SK-N-SH treated with all-trans-retinoic acid at 6 μM for 48 hours (cell line): Measurements from ENCODE around the gene CCDC167.

Experiments
- ATAC-seq: fragments of 200-7000 bp; cut with Tn5 transposase; 3 replicates; pipeline ENCODE4 v1.9.1; 2020; ENCODE audit warnings: mild to moderate bottlenecking, moderate library complexity
- ARNTL ChIP-seq: fragments of 450-650 bp; formaldehyde crosslinking; IDR thresholded peaks from 2 replicates; pipeline ENCODE4 v1.5.0; 2020; ENCODE audit warnings: low read depth, mild to moderate bottlenecking, moderate library complexity, borderline replicate concordance
- BACH2 ChIP-seq: fragments of 250-450 bp; sonication (Bioruptor Pico); IDR thresholded peaks from 2 replicates; pipeline ENCODE4 v1.9.0; 2021; ENCODE audit warnings: mild to moderate bottlenecking, borderline replicate concordance
- CSDC2 ChIP-seq: fragments of 250-450 bp; sonication (Bioruptor Pico); IDR thresholded peaks from 2 replicates; pipeline ENCODE4 v1.5.0; 2020; ENCODE audit warnings: mild to moderate bottlenecking, moderate library complexity
- ESRRG ChIP-seq: fragments of 250-450 bp; sonication (Bioruptor Pico); IDR thresholded peaks from 2 replicates; pipeline ENCODE4 v1.6.1; 2021; ENCODE audit warnings: mild to moderate bottlenecking
- GLIS3 ChIP-seq: fragments of 250-450 bp; sonication (Bioruptor Pico); IDR thresholded peaks from 2 replicates; pipeline ENCODE4 v1.5.0; 2020; ENCODE audit warnings: mild to moderate bottlenecking, moderate library complexity
- ISL1 ChIP-seq: fragments of 250-450 bp; sonication (Bioruptor Pico); IDR thresholded peaks from 2 replicates; pipeline ENCODE4 v2.1.2; 2022; ENCODE audit warnings: mild to moderate bottlenecking, moderate library complexity
- OSR1 ChIP-seq: fragments of 250-450 bp; sonication (Bioruptor Pico); IDR thresholded peaks from 2 replicates; pipeline ENCODE4 v1.8.0; 2022; ENCODE audit warnings: moderate library complexity, mild to moderate bottlenecking, inconsistent platforms
- RARB ChIP-seq: fragments of 250-450 bp; sonication (Bioruptor Pico); IDR thresholded peaks from 2 replicates; pipeline ENCODE4 v1.8.0; 2021; ENCODE audit warnings: mild to moderate bottlenecking, moderate library complexity
- SNAI2 ChIP-seq: fragments of 250-450 bp; sonication (Bioruptor Pico); IDR thresholded peaks from 2 replicates; pipeline ENCODE4 v1.5.0; 2020; ENCODE audit warnings: mild to moderate bottlenecking, moderate library complexity
- TCF4 ChIP-seq: fragments of 250-450 bp; sonication (Bioruptor Pico); IDR thresholded peaks from 2 replicates; pipeline ENCODE4 v1.8.0; 2021; ENCODE audit warnings: mild to moderate bottlenecking, moderate library complexity, borderline replicate concordance
- TOX ChIP-seq: fragments of 250-450 bp; sonication (Bioruptor Pico); IDR thresholded peaks from 2 replicates; pipeline ENCODE4 v1.8.0; 2021; ENCODE audit warnings: mild to moderate bottlenecking, moderate library complexity, borderline replicate concordance
- ZC3H10 ChIP-seq: fragments of 250-450 bp; sonication (Bioruptor Pico); IDR thresholded peaks from 2 replicates; pipeline ENCODE4 v1.5.1; 2021; ENCODE audit warnings: mild to moderate bottlenecking, moderate library complexity
- ZFP3 ChIP-seq: fragments of 250-450 bp; sonication (Bioruptor Pico); IDR thresholded peaks from 2 replicates; pipeline ENCODE4 v1.5.0; 2020; ENCODE audit warnings: mild to moderate bottlenecking, moderate library complexity
- ZNF70 ChIP-seq: fragments of 450-650 bp; formaldehyde crosslinking; IDR thresholded peaks from 2 replicates; pipeline ENCODE4 v1.5.0; 2020; ENCODE audit warnings: mild to moderate bottlenecking, moderate library complexity
- TF ChIP-seq, protein P1 (sequence below): fragments of 250-450 bp; sonication (Bioruptor Pico); IDR thresholded peaks from 2 replicates; pipeline ENCODE4 v1.8.0; 2021; ENCODE audit warnings: low read depth, mild to moderate bottlenecking, moderate library complexity, borderline replicate concordance
- TF ChIP-seq, protein P2 (sequence below): fragments of 250-450 bp; sonication (Bioruptor Pico); IDR thresholded peaks from 2 replicates; pipeline ENCODE4 v1.5.1; 2020; ENCODE audit warnings: low read depth, mild to moderate bottlenecking, moderate library complexity
- TF ChIP-seq, protein P3 (sequence below): fragments of 250-450 bp; sonication (Bioruptor Pico); IDR thresholded peaks from 2 replicates; pipeline ENCODE4 v1.8.0; 2020; ENCODE audit warnings: mild to moderate bottlenecking, moderate library complexity, borderline replicate concordance
- TF ChIP-seq, protein P4 (sequence below): fragments of 250-450 bp; sonication (Bioruptor Pico); IDR thresholded peaks from 2 replicates; pipeline ENCODE4 v1.5.0; 2020; ENCODE audit warnings: mild to moderate bottlenecking, moderate library complexity
- TF ChIP-seq, protein P5 (sequence below): fragments of 250-450 bp; sonication (Bioruptor Pico); IDR thresholded peaks from 2 replicates; pipeline ENCODE4 v1.5.1; 2021; ENCODE audit warnings: mild to moderate bottlenecking, moderate library complexity

CCDC167 gene

DNA sequence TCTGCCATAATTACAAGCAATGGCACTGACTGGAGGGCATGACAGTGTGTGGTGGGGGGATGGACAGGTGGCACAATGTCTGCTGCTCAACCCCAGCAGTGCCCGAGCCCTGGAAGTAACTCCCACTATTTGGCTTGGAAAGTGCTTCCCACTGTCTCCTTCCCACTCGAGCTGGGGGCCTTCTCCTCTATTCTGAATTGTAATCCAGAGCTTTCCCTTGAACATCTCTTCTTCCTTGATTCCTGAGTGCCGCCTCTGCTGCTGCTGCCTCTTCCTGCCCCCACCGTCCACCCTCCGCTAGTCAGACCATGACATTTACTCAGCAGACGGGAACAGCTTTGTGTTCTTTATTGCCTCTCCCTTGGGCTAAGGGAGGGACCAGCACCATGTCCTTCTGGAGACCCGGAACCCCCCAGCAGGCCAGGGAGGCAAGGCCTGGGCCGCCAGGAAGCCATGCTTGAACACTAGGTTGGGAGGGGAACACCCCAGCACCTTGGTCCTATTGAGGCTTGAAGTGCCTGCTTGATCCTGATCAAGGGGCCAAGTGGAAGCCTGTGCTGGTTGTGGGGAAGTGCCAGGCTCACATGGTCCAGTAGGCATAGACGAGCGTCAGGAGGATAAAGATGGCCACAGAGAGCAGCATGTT lies 17.0 kb downstream of the CCDC167 start:
- ATAC-seq = no peak
- no peak for TF ChIP-seq TOX

DNA sequence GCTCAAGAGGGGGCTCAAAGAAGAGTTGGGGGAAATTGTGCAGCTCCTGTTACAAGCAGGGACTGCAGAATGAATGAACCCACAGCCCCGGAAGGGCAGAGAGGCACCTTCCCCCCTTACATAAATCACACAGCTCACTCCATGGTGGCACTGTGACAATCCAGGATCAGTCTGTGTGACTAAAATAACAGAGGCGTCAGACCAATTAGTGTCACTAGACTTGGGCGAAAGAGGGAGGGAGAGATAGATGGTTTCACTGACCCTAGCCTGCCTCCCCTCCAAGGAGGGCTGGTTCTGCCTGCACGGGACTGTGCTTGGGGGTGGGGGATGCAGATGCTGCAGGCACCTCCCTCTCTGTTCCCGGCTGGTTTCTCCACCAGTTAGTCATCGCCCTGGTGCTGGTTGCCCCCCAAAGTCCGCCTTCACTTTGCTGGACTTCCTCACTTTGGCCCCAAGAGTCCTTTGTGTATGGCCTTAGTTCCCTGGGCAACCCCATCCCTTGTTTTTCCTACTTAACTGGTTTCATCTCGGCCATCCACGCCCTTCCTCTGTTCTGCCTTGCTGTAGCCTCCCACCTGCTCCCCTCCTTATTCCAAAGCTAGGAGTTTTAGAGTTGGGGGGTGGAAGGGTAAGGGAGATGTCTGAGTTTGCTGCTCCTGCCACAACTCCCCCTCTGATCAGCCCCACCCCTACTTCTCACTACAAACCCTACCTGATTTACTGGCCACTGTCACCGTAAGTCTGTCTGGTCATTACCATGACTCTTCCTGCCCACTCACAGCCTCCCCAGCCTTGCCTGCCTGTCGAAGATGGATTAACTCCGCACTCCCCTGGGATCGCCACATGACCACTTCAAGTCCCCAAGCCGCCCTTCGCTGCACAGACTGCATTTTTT lies 17.7 kb downstream of the CCDC167 start:
- TF ChIP-seq CSDC2 (CRISPR knock-in tag) (no peak), SNAI2 (CRISPR knock-in tag) (no peak), BACH2 (CRISPR knock-in tag) (no peak), ARNTL (CRISPR knock-in tag) (no peak), ZNF70 (CRISPR knock-in tag) (no peak), ZC3H10 (CRISPR knock-in tag) (no peak), ESRRG (CRISPR knock-in tag) (no peak)
- TF ChIP-seq, protein P1, sequence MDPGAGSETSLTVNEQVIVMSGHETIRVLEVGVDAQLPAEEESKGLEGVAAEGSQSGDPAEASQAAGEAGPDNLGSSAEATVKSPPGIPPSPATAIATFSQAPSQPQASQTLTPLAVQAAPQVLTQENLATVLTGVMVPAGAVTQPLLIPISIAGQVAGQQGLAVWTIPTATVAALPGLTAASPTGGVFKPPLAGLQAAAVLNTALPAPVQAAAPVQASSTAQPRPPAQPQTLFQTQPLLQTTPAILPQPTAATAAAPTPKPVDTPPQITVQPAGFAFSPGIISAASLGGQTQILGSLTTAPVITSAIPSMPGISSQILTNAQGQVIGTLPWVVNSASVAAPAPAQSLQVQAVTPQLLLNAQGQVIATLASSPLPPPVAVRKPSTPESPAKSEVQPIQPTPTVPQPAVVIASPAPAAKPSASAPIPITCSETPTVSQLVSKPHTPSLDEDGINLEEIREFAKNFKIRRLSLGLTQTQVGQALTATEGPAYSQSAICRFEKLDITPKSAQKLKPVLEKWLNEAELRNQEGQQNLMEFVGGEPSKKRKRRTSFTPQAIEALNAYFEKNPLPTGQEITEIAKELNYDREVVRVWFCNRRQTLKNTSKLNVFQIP (CRISPR knock-in tag) = no peak
- TF ChIP-seq, protein P2, sequence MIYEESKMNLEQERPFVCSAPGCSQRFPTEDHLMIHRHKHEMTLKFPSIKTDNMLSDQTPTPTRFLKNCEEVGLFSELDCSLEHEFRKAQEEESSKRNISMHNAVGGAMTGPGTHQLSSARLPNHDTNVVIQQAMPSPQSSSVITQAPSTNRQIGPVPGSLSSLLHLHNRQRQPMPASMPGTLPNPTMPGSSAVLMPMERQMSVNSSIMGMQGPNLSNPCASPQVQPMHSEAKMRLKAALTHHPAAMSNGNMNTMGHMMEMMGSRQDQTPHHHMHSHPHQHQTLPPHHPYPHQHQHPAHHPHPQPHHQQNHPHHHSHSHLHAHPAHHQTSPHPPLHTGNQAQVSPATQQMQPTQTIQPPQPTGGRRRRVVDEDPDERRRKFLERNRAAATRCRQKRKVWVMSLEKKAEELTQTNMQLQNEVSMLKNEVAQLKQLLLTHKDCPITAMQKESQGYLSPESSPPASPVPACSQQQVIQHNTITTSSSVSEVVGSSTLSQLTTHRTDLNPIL (CRISPR knock-in tag) = no peak
- TF ChIP-seq, all 23 proteins: peak for 0
- ATAC-seq = no peak

DNA sequence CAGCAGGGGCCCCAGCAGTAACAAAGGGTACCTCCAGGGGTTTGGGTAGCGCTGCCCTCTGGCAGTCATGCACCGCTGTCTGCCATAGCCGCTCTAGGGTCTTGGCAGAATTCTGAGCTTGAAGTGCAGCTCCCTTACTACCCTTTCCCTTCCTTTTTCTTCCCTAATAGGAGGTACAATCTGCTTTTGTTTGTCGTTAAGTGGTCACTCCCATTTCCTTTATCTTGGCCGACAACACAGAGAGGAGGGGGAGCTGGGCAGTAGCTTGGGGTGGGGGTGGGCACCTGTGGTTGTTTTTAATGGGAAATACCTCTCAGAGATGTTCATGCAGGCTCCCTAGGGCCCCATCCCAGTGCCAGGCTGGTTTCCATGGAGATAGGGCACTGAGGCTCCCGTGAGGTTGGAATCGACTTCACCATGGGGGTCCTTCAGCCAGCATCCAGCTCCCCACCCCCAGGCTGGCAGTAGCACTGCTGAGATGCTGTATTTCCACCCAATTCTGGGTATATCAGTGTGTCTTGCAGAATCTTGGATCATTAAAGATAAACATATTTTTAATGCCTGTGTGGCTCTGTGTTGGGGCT lies 18.6 kb downstream of the CCDC167 start:
- ATAC-seq = no peak
- TF ChIP-seq, protein P2 (CRISPR knock-in tag) = no peak
- TF ChIP-seq CSDC2 (CRISPR knock-in tag) (no peak), OSR1 (CRISPR knock-in tag) (no peak), ZNF70 (CRISPR knock-in tag) (no peak), SNAI2 (CRISPR knock-in tag) (no peak), ZFP3 (no peak), TCF4 (no peak), ISL1 (CRISPR knock-in tag) (no peak), RARB (no peak), TOX (no peak), GLIS3 (CRISPR knock-in tag) (no peak)
- TF ChIP-seq, protein P3, sequence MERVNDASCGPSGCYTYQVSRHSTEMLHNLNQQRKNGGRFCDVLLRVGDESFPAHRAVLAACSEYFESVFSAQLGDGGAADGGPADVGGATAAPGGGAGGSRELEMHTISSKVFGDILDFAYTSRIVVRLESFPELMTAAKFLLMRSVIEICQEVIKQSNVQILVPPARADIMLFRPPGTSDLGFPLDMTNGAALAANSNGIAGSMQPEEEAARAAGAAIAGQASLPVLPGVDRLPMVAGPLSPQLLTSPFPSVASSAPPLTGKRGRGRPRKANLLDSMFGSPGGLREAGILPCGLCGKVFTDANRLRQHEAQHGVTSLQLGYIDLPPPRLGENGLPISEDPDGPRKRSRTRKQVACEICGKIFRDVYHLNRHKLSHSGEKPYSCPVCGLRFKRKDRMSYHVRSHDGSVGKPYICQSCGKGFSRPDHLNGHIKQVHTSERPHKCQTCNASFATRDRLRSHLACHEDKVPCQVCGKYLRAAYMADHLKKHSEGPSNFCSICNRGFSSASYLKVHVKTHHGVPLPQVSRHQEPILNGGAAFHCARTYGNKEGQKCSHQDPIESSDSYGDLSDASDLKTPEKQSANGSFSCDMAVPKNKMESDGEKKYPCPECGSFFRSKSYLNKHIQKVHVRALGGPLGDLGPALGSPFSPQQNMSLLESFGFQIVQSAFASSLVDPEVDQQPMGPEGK = no peak
- TF ChIP-seq, protein P1 (CRISPR knock-in tag) = no peak
- TF ChIP-seq, protein P4, sequence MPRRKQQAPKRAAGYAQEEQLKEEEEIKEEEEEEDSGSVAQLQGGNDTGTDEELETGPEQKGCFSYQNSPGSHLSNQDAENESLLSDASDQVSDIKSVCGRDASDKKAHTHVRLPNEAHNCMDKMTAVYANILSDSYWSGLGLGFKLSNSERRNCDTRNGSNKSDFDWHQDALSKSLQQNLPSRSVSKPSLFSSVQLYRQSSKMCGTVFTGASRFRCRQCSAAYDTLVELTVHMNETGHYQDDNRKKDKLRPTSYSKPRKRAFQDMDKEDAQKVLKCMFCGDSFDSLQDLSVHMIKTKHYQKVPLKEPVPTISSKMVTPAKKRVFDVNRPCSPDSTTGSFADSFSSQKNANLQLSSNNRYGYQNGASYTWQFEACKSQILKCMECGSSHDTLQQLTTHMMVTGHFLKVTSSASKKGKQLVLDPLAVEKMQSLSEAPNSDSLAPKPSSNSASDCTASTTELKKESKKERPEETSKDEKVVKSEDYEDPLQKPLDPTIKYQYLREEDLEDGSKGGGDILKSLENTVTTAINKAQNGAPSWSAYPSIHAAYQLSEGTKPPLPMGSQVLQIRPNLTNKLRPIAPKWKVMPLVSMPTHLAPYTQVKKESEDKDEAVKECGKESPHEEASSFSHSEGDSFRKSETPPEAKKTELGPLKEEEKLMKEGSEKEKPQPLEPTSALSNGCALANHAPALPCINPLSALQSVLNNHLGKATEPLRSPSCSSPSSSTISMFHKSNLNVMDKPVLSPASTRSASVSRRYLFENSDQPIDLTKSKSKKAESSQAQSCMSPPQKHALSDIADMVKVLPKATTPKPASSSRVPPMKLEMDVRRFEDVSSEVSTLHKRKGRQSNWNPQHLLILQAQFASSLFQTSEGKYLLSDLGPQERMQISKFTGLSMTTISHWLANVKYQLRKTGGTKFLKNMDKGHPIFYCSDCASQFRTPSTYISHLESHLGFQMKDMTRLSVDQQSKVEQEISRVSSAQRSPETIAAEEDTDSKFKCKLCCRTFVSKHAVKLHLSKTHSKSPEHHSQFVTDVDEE (CRISPR knock-in tag) = no peak
- TF ChIP-seq, protein P5, sequence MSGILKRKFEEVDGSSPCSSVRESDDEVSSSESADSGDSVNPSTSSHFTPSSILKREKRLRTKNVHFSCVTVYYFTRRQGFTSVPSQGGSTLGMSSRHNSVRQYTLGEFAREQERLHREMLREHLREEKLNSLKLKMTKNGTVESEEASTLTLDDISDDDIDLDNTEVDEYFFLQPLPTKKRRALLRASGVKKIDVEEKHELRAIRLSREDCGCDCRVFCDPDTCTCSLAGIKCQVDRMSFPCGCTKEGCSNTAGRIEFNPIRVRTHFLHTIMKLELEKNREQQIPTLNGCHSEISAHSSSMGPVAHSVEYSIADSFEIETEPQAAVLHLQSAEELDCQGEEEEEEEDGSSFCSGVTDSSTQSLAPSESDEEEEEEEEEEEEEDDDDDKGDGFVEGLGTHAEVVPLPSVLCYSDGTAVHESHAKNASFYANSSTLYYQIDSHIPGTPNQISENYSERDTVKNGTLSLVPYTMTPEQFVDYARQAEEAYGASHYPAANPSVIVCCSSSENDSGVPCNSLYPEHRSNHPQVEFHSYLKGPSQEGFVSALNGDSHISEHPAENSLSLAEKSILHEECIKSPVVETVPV (CRISPR knock-in tag) = no peak
